ENCODE measurements around the gene HSPB7.

The HSPB7 gene

GRCh38 chr1:15973772-15974171, 44.1 kb downstream of the HSPB7 start:
- DNase-seq, result no peak

- no peak for DNase-seq
Measured at GRCh38 chr1:15972409-15972808, 45.4 kb downstream of the HSPB7 start.

GRCh38 chr1:15970911-15971310, 46.9 kb downstream of the HSPB7 start:
- DNase-seq, result no peak

- DNase-seq, result no peak
Measured at GRCh38 chr1:15969321-15969880, 48.4 kb downstream of the HSPB7 start.

GRCh38 chr1:15968172-15968571, 49.7 kb downstream of the HSPB7 start:
- no peak for DNase-seq

GRCh38 chr1:15966956-15967344, 50.9 kb downstream of the HSPB7 start:
- DNase-seq, result no peak

- peak; percentile 49 for DNase-seq
Measured at GRCh38 chr1:15966081-15966955, 51.5 kb downstream of the HSPB7 start.

GRCh38 chr1:15965228-15965767, 52.5 kb downstream of the HSPB7 start:
- DNase-seq, result peak; percentile 47
